K562 (cell line): ENCODE results near the gene PMM1. TPM values are rescaled to one million over a fixed set of nuclear protein-coding genes. Genes with fewer than 3 reads are reported as not detected.

Source experiments
- BHLHE40 ChIP-seq: IDR thresholded peaks from 2 replicates; pipeline ENCODE4 v1.6.1; 2011; ENCODE audit warnings: low read length, improper control_type of control experiment
- DPF2 ChIP-seq: fragments of 450-650 bp; IDR thresholded peaks from 2 replicates; pipeline ENCODE4 v1.6.1; 2016
- HNRNPK ChIP-seq: fragments of 200-400 bp; formaldehyde crosslinking; IDR thresholded peaks from one replicate; pipeline ENCODE4 v1.6.1; 2018; ENCODE audit warnings: mild to moderate bottlenecking, low read depth, low read length; ENCODE audit not compliant: poor library complexity, severe bottlenecking
- MCM2 ChIP-seq: fragments of 450-650 bp; IDR thresholded peaks from 2 replicates; pipeline ENCODE4 v1.6.1; 2017; ENCODE audit warnings: low read depth, mild to moderate bottlenecking
- ZC3H11A ChIP-seq: IDR thresholded peaks from 2 replicates; pipeline ENCODE4 v1.6.1; 2012; ENCODE audit warnings: low read depth, low read length, improper control_type of control experiment
- polyA plus RNA-seq, 8 experiments: library from polyadenylated mRNA; depleted of rRNA in 4 of 8; stranded (reverse) in 5 of 8; unstranded in 3 of 8; fragments of >200 nt; fragmentation: Nextera tagmentation in 2 of 8; fragmentation: Illumina TruSeq in 1 of 8; extraction: Ambion mirVana in 2 of 8; extraction: Trizol in 1 of 8; gene quantifications; 2 replicates each; pipeline versions ENCODE4 v1.2.1 to v1.2.3, GENCODE V29; 2011 to 2014; ENCODE audit warnings: inconsistent platforms in 1 of 8, missing spikeins in 1 of 8
- total RNA-seq, 7 experiments: library from RNA; depleted of rRNA in 6 of 7; stranded (reverse); fragments of >200 nt in 6 of 7; fragmentation: Illumina TruSeq in 2 of 7; extraction: Trizol in 2 of 7; gene quantifications; 2 replicates each; pipeline versions ENCODE4 v1.2.1 to v1.2.3, GENCODE V29; 2011 to 2021; ENCODE audit warnings: low replicate concordance in 1 of 7
- TF ChIP-seq, protein P1 (sequence below): fragments of 250-450 bp; sonication (Bioruptor Pico); IDR thresholded peaks from 2 replicates; pipeline ENCODE4 v1.4.0; 2020
- TF ChIP-seq, protein P2 (sequence below), 3 experiments: fragments of 200-800 bp in 1 of 3; fragments of 250-450 bp in 1 of 3; fragments of 450-650 bp in 1 of 3; sonication (Bioruptor Pico) in 1 of 3; sonication (Bioruptor generic) in 1 of 3; formaldehyde crosslinking in 1 of 3; IDR thresholded peaks; 2 replicates each; pipeline versions ENCODE4 v1.6.1 to v1.8.0; 2016 to 2022; ENCODE audit warnings: mild to moderate bottlenecking in 2 of 3, missing genetic modification characterization in 2 of 3, missing compliant biosample characterization in 1 of 3, moderate library complexity in 1 of 3

The PMM1 gene
- total and polyA plus RNA-seq, 9 of the 15 experiments (the other 6 are each of a cell fraction or from before 2014, with no cell fraction given): 10.2 to 31.7 (median 20.3) TPM

DNA sequence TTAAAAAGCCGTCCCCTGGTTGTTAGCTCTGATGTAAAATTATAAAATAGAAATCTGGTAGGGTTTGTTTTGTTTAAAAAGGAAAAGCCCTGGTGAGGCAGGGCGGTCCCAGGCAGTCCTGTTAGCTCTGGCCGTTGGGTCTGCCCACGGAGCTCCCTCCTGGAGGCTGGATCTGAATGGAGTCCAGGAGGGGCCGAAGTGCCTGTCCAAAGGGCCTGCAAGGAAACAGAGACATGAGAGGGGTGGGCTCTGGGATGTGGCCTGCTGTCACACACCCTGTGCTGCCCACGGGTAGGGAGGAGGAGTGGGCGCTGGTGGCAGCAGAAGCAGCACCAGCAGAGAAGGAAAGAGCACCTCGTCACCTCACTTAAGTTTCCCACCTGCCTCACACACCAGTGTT, 11.3 kb upstream of the PMM1 start (continued):
- TF ChIP-seq HNRNPK: no peak
- TF ChIP-seq MCM2: no peak
- no peak for TF ChIP-seq ZC3H11A
- no peak for TF ChIP-seq BHLHE40
- TF ChIP-seq, protein P1, sequence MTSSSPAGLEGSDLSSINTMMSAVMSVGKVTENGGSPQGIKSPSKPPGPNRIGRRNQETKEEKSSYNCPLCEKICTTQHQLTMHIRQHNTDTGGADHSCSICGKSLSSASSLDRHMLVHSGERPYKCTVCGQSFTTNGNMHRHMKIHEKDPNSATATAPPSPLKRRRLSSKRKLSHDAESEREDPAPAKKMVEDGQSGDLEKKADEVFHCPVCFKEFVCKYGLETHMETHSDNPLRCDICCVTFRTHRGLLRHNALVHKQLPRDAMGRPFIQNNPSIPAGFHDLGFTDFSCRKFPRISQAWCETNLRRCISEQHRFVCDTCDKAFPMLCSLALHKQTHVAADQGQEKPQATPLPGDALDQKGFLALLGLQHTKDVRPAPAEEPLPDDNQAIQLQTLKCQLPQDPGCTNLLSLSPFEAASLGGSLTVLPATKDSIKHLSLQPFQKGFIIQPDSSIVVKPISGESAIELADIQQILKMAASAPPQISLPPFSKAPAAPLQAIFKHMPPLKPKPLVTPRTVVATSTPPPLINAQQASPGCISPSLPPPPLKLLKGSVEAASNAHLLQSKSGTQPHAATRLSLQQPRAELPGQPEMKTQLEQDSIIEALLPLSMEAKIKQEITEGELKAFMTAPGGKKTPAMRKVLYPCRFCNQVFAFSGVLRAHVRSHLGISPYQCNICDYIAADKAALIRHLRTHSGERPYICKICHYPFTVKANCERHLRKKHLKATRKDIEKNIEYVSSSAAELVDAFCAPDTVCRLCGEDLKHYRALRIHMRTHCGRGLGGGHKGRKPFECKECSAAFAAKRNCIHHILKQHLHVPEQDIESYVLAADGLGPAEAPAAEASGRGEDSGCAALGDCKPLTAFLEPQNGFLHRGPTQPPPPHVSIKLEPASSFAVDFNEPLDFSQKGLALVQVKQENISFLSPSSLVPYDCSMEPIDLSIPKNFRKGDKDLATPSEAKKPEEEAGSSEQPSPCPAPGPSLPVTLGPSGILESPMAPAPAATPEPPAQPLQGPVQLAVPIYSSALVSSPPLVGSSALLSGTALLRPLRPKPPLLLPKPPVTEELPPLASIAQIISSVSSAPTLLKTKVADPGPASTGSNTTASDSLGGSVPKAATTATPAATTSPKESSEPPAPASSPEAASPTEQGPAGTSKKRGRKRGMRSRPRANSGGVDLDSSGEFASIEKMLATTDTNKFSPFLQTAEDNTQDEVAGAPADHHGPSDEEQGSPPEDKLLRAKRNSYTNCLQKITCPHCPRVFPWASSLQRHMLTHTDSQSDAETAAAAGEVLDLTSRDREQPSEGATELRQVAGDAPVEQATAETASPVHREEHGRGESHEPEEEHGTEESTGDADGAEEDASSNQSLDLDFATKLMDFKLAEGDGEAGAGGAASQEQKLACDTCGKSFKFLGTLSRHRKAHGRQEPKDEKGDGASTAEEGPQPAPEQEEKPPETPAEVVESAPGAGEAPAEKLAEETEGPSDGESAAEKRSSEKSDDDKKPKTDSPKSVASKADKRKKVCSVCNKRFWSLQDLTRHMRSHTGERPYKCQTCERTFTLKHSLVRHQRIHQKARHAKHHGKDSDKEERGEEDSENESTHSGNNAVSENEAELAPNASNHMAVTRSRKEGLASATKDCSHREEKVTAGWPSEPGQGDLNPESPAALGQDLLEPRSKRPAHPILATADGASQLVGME (CRISPR knock-in tag): no peak
- TF ChIP-seq, protein P2, sequence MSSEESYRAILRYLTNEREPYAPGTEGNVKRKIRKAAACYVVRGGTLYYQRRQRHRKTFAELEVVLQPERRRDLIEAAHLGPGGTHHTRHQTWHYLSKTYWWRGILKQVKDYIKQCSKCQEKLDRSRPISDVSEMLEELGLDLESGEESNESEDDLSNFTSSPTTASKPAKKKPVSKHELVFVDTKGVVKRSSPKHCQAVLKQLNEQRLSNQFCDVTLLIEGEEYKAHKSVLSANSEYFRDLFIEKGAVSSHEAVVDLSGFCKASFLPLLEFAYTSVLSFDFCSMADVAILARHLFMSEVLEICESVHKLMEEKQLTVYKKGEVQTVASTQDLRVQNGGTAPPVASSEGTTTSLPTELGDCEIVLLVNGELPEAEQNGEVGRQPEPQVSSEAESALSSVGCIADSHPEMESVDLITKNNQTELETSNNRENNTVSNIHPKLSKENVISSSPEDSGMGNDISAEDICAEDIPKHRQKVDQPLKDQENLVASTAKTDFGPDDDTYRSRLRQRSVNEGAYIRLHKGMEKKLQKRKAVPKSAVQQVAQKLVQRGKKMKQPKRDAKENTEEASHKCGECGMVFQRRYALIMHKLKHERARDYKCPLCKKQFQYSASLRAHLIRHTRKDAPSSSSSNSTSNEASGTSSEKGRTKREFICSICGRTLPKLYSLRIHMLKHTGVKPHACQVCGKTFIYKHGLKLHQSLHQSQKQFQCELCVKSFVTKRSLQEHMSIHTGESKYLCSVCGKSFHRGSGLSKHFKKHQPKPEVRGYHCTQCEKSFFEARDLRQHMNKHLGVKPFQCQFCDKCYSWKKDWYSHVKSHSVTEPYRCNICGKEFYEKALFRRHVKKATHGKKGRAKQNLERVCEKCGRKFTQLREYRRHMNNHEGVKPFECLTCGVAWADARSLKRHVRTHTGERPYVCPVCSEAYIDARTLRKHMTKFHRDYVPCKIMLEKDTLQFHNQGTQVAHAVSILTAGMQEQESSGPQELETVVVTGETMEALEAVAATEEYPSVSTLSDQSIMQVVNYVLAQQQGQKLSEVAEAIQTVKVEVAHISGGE (CRISPR knock-in tag; IDR thresholded peaks at IDR 0.05): no peak
- no peak for TF ChIP-seq DPF2
